Measurements from ENCODE around the gene S100A1. TPM values are rescaled to one million over a fixed set of nuclear protein-coding genes. Genes with fewer than 3 reads are reported as not detected.
"Not testable (repeated sequence)": the region's sequence is repeated elsewhere in the genome, so short reads cannot be mapped to it uniquely, and the experiment has no call there.

The S100A1 gene
- total RNA-seq (2014; rRNA removed; shearing (Covaris generic)): 0.91 TPM in 1 of 2 replicates, not detected in the other

GRCh38 chr1:153627715-153628626, at the start of gene S100A1:
TSS of gene S100A1 (plus strand) at chr1:153628434. CDS start at chr1:153630522, 2,088 bp downstream.
- DNase-seq (ENCODE audit: low spot score): no peak

GRCh38 chr1:153578490-153578889, 49.7 kb upstream of the S100A1 start:
- no peak for DNase-seq (ENCODE audit: low spot score)

GRCh38 chr1:153578936-153579335, 49.3 kb upstream of the S100A1 start:
- DNase-seq (ENCODE audit: low spot score): no peak

- not testable (repeated sequence) for DNase-seq (ENCODE audit: low spot score)
Measured at GRCh38 chr1:153582836-153583235, 45.4 kb upstream of the S100A1 start.

GRCh38 chr1:153583514-153583913, 44.7 kb upstream of the S100A1 start:
- DNase-seq (ENCODE audit: low spot score): not testable (repeated sequence)

GRCh38 chr1:153583976-153584375, 44.3 kb upstream of the S100A1 start:
- DNase-seq (ENCODE audit: low spot score): no peak

GRCh38 chr1:153585006-153585405, 43.2 kb upstream of the S100A1 start:
- DNase-seq (ENCODE audit: low spot score): no peak

GRCh38 chr1:153586347-153586746, 41.9 kb upstream of the S100A1 start:
- no peak for DNase-seq (ENCODE audit: low spot score)

GRCh38 chr1:153587314-153587713, 40.9 kb upstream of the S100A1 start:
- DNase-seq (ENCODE audit: low spot score): no peak

- DNase-seq (ENCODE audit: low spot score): not testable (repeated sequence)
Measured at GRCh38 chr1:153588033-153588432, 40.2 kb upstream of the S100A1 start.

- no peak for DNase-seq (ENCODE audit: low spot score)
Measured at GRCh38 chr1:153588482-153588881, 39.8 kb upstream of the S100A1 start.

GRCh38 chr1:153592748-153593147, 35.5 kb upstream of the S100A1 start:
- no peak for DNase-seq (ENCODE audit: low spot score)

- no peak for DNase-seq (ENCODE audit: low spot score)
Measured at GRCh38 chr1:153597206-153597605, 31.0 kb upstream of the S100A1 start.

GRCh38 chr1:153598309-153599172, 29.7 kb upstream of the S100A1 start:
- DNase-seq (ENCODE audit: low spot score): no peak

- no peak for DNase-seq (ENCODE audit: low spot score)
Measured at GRCh38 chr1:153599847-153600246, 28.4 kb upstream of the S100A1 start.

GRCh38 chr1:153602749-153603148, 25.5 kb upstream of the S100A1 start:
- no peak for DNase-seq (ENCODE audit: low spot score)

GRCh38 chr1:153606194-153606593, 22.0 kb upstream of the S100A1 start:
- no peak for DNase-seq (ENCODE audit: low spot score)

- no peak for DNase-seq (ENCODE audit: low spot score)
Measured at GRCh38 chr1:153607381-153607780, 20.9 kb upstream of the S100A1 start.

GRCh38 chr1:153608089-153608682, 20.0 kb upstream of the S100A1 start:
- no peak for DNase-seq (ENCODE audit: low spot score)

- peak; percentile 90 for DNase-seq (ENCODE audit: low spot score)
Measured at GRCh38 chr1:153608742-153609584, 19.3 kb upstream of the S100A1 start.

GRCh38 chr1:153609585-153609907, 18.7 kb upstream of the S100A1 start:
- DNase-seq (ENCODE audit: low spot score): no peak
